Measurements from ENCODE around the gene CLIP4. TPM values are rescaled to one million over a fixed set of nuclear protein-coding genes. Genes with fewer than 3 reads are reported as not detected.

Gene CLIP4
- total RNA-seq, 4 donors from 2014 or later = 24.1 to 48.7 (median 40.1) TPM

GRCh38 chr2:29110916-29111535 lies 4.2 kb upstream of the CLIP4 start:
- Histone ChIP-seq H3K36me3 (no peaks in the 10 kb centered on the region), H3K4me3 (no peak overlapping the region), H3K27ac (no peak overlapping the region), H3K9me3 (no peaks in the 10 kb centered on the region), H3K4me1 (no peaks in the 10 kb centered on the region), H3K27me3 (no peaks in the 10 kb centered on the region)
- TF ChIP-seq CTCF (IDR thresholded peaks at IDR 0.05) (no peak), POLR2A (IDR thresholded peaks at IDR 0.05) (no peak)
- DNase-seq = no peak
- intact Hi-C loops (cut with DNase I; ENCODE audit: low total_unique reads) = no loop called here

- Histone ChIP-seq H3K27ac (no peak overlapping the region), H3K27me3 (no peaks in the 10 kb centered on the region), H3K4me1 (no peaks in the 10 kb centered on the region), H3K4me3 (no peak overlapping the region), H3K36me3 (no peaks in the 10 kb centered on the region), H3K9me3 (no peaks in the 10 kb centered on the region)
- intact Hi-C loops (cut with DNase I; ENCODE audit: low total_unique reads) = no loop called here
- no peak for TF ChIP-seq POLR2A (IDR thresholded peaks at IDR 0.05)
- TF ChIP-seq CTCF (IDR thresholded peaks at IDR 0.05) = no peak
- DNase-seq = no peak
Measured at GRCh38 chr2:29112379-29112778, 2.8 kb upstream of the CLIP4 start.

GRCh38 chr2:29113027-29113686 lies 2.1 kb upstream of the CLIP4 start:
- Histone ChIP-seq H3K4me1 (no peaks in the 10 kb centered on the region), H3K4me3 (no peak overlapping the region), H3K36me3 (no peaks in the 10 kb centered on the region), H3K9me3 (no peaks in the 10 kb centered on the region), H3K27me3 (no peaks in the 10 kb centered on the region), H3K27ac (no peak overlapping the region)
- no peak for TF ChIP-seq POLR2A (IDR thresholded peaks at IDR 0.05)
- no peak for TF ChIP-seq CTCF (IDR thresholded peaks at IDR 0.05)
- intact Hi-C loops (cut with DNase I; ENCODE audit: low total_unique reads) = no loop called here
- DNase-seq = no peak

- peak; percentile 18 for DNase-seq
- H3K9me3 ChIP-seq = no peaks in the 10 kb centered on the region
- no peaks in the 10 kb centered on the region for H3K36me3 ChIP-seq
- intact Hi-C loops (cut with DNase I; ENCODE audit: low total_unique reads) = no loop called here
- H3K27ac ChIP-seq = no peak overlapping the region
- no peak overlapping the region for H3K4me3 ChIP-seq
- no peak for TF ChIP-seq CTCF (IDR thresholded peaks at IDR 0.05)
- TF ChIP-seq POLR2A (IDR thresholded peaks at IDR 0.05) = no peak
- no peaks in the 10 kb centered on the region for H3K27me3 ChIP-seq
- no peaks in the 10 kb centered on the region for H3K4me1 ChIP-seq
Measured at GRCh38 chr2:29113891-29114321, 1.3 kb upstream of the CLIP4 start.

GRCh38 chr2:29114586-29114945 lies 649 bp upstream of the CLIP4 start:
- H3K4me1 ChIP-seq = no peaks in the 10 kb centered on the region
- no peaks in the 10 kb centered on the region for H3K27me3 ChIP-seq
- peak overlapping the region in 1 of 2 donors; percentile 65 for H3K4me3 ChIP-seq
- no peak for TF ChIP-seq POLR2A (IDR thresholded peaks at IDR 0.05)
- peak overlapping the region; percentile 87 for H3K27ac ChIP-seq
- intact Hi-C loops (cut with DNase I; ENCODE audit: low total_unique reads) = no loop called here
- H3K36me3 ChIP-seq = no peaks in the 10 kb centered on the region
- DNase-seq = no peak
- no peaks in the 10 kb centered on the region for H3K9me3 ChIP-seq

Measured in uterus (tissue), 4 donors.